Naive B cell (primary cell): Measurements from ENCODE around the gene MGAT5B. TPM values are rescaled to one million over a fixed set of nuclear protein-coding genes. Genes with fewer than 3 reads are reported as not detected.

Experiments used
- ATAC-seq, 2 donors: fragments of 150-1000 bp; cut with Tn5 transposase; 2 replicates each; pipeline ENCODE4 v1.10.0; 2021; ENCODE audit warnings: low read depth in 2 of 2, mild to moderate bottlenecking in 2 of 2, moderate library complexity in 2 of 2
- DNase-seq: peaks from one replicate; pipeline ENCODE4 v3.0.0; 2022
- H3K27ac Mint-ChIP-seq, 6 donors: one replicate each; pipeline ENCODE4 v1.8.0; 2020 to 2022; ENCODE audit warnings: mild to moderate bottlenecking in 6 of 6, mixed read lengths in 6 of 6, moderate library complexity in 5 of 6, inconsistent platforms in 2 of 6
- H3K27me3 Mint-ChIP-seq, 3 donors: one replicate each; pipeline ENCODE4 v1.8.0; 2021 to 2022; ENCODE audit warnings: mixed read lengths in 3 of 3, mild to moderate bottlenecking in 1 of 3
- H3K36me3 Mint-ChIP-seq, 2 donors: one replicate each; pipeline ENCODE4 v1.8.0; 2020 to 2022; ENCODE audit warnings: mixed read lengths in 2 of 2, inconsistent platforms in 1 of 2, mild to moderate bottlenecking in 1 of 2
- H3K4me1 Mint-ChIP-seq, 3 donors: one replicate each; pipeline ENCODE4 v1.8.0; 2020 to 2022; ENCODE audit warnings: mixed read lengths in 3 of 3, inconsistent platforms in 1 of 3, mild to moderate bottlenecking in 1 of 3, moderate library complexity in 1 of 3
- H3K4me3 Mint-ChIP-seq, 8 donors: one replicate each; pipeline ENCODE4 v1.8.0; 2020 to 2022; ENCODE audit warnings: mild to moderate bottlenecking in 8 of 8, mixed read lengths in 8 of 8, moderate library complexity in 8 of 8, inconsistent platforms in 2 of 8
- H3K9me3 Mint-ChIP-seq, 7 donors: one replicate each; pipeline ENCODE4 v1.8.0; 2020 to 2022; ENCODE audit warnings: mixed read lengths in 7 of 7, mild to moderate bottlenecking in 5 of 7, inconsistent platforms in 2 of 7, moderate library complexity in 1 of 7
- polyA plus RNA-seq, 6 donors: library from polyadenylated mRNA; unstranded; fragments of 300-500 nt; fragmentation: Illumina TruSeq; gene quantifications; one replicate each; pipeline ENCODE4 v1.2.3, GENCODE V29; 2021; ENCODE audit warnings: low read depth in 6 of 6

MGAT5B gene
- polyA plus RNA-seq, 6 donors from 2014 or later: not detected

DNA sequence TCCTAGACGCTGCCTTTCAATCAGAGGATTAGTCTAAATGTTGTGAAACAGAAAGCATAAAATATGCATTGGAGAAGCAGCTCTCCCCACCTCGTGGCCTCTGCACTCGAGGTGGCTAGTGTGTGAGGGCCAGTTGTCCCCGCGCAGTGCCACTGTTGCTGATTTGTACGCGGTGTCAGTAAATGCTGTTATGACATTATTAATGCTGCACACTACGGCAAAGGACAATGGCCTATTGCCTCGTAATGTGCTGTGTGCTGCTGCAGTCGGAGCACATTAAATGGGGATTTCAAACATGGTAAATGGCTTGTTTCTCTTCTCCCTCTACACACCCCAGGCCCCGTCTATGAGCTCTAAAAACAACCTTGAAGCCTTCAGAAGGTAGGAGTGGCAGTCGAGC, 5.7 kb upstream of the MGAT5B start:
- Mint-ChIP-seq H3K9me3 (peaks cover 0 to 1% (median 0%) of the 10 kb centered on the region in 7 donors), H3K27ac (no peak overlapping the region), H3K4me1 (peaks cover 0 to 4% (median 2%) of the 10 kb centered on the region in 3 donors), H3K4me3 (no peak overlapping the region), H3K27me3 (peaks cover 16 to 24% (median 16%) of the 10 kb centered on the region in 3 donors), H3K36me3 (no peaks in the 10 kb centered on the region)
- DNase-seq (no peak), ATAC-seq (no peak)

DNA sequence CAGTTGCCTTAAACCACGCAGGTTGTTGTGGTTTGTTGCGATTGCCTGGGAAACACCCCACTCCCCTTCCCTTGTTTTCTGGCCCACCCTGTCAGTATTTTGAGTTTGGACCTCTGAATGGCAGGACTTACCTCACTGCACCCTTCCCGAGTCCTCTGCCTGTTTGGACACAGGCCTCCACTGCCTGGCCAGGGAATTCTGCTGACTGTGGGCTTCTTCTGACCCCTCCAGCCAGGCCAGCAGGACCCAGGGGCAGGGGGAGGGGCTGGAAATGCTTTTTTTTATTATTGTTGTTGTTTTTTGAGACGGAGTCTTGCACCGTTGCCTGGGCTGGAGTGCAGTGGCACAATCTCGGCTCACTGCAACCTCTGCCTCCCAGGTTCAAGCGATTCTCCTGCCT, 4.2 kb upstream of the MGAT5B start:
- Mint-ChIP-seq H3K27me3 (peaks cover 21 to 34% (median 23%) of the 10 kb centered on the region in 3 donors), H3K4me3 (no peak overlapping the region), H3K36me3 (no peaks in the 10 kb centered on the region), H3K4me1 (peaks cover 2 to 10% (median 4%) of the 10 kb centered on the region in 3 donors), H3K9me3 (peaks cover 0 to 1% (median 0%) of the 10 kb centered on the region in 7 donors), H3K27ac (no peak overlapping the region)
- no peak for ATAC-seq
- no peak for DNase-seq

DNA sequence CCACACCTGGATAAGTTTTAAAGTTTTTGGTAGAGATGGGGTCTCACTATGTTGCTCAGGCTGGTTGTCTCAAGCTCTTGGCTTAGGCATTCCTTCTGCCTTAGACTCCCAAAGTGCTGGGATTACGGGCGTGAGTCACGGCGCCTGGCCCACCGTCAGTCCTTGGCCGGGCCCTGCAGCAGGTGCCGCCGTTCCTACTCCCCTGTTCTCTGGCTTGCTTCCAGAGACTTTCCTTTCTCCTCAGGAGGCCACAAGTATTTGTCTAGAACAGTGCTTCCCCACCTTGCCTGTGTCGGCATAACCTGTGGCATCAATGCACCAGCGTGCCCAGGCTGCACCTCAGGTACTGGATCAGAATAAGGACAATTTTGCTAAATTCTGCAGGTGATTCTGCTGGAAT, 3.0 kb upstream of the MGAT5B start:
- H3K4me3 Mint-ChIP-seq: no peak overlapping the region
- H3K27ac Mint-ChIP-seq: no peak overlapping the region
- no peaks in the 10 kb centered on the region for H3K36me3 Mint-ChIP-seq

DNA sequence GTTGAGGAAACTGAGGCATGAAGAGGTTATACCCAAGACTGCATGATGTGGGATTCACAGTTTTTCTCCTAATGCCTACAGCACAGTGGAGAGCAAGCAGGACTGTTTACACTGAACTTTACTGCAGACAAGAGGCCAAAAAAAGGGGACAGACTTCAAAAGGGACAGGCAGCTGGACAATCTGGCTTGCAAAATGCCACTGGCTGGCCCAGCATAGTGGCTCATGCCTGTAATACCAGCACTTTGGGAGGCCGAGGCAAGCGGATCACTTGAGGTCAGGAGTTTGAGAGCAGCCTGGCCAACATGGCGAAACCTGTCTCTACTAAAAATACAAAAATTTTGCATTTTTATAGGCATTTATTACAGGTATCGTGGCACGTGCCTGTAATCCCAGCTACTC, 2.0 kb upstream of the MGAT5B start:
- Mint-ChIP-seq H3K27ac (no peak overlapping the region), H3K4me3 (peak overlapping the region in 3 of 8 donors; percentile 21 to 66 (median 32)), H3K4me1 (peaks cover 4 to 12% (median 5%) of the 10 kb centered on the region in 3 donors), H3K9me3 (peaks cover 0 to 1% (median 0%) of the 10 kb centered on the region in 7 donors), H3K27me3 (peaks cover 21 to 46% (median 28%) of the 10 kb centered on the region in 3 donors), H3K36me3 (no peaks in the 10 kb centered on the region)
- ATAC-seq: no peak
- no peak for DNase-seq

More for the DNA sequence above, 3.0 kb upstream of the MGAT5B start:
- Mint-ChIP-seq H3K9me3 (peaks cover 0 to 1% (median 0%) of the 10 kb centered on the region in 7 donors), H3K4me1 (peaks cover 4 to 12% (median 5%) of the 10 kb centered on the region in 3 donors), H3K27me3 (peaks cover 21 to 36% (median 23%) of the 10 kb centered on the region in 3 donors)
- DNase-seq (no peak), ATAC-seq (no peak)

DNA sequence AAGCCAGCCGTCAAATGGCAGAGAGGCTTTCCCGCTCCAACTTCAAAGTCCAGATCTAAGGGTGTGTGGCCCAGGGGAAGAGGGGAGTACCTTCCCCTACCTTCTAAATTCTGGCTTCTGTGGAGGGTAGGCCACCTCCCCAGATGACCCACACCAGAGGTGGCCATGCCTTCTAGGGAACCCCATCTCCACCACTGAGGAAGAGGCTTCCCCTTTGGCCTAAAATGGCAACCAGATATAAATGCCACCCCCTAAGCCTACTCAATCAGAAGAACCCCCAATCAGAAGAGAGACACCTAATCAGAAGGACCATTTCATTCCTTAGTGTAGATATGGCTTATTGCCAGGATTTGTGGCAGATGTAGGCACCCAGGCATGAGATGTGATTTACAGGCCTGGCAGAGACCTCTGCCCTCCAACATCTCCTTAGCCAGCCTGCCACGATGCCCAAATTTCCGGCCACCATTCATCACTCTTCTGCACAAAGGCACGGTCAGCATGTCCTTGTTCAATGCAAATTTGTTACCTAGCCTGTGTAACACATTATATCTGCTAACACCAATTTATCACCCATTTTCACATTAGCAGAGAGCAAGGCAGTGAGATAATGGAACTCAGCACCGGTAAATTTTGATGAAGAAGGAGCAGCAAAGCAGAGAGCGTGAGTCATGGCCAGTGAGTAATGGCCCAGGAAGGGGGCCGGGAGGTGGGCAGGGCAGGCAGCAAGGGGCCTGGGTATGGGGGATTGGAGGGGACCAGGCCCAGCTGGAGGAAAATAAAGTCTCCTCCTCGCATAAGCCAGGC, 1.2 kb upstream of the MGAT5B start:
- Mint-ChIP-seq H3K27me3 (peaks cover 17 to 48% (median 33%) of the 10 kb centered on the region in 3 donors), H3K9me3 (peaks cover 0 to 1% (median 0%) of the 10 kb centered on the region in 7 donors), H3K36me3 (no peaks in the 10 kb centered on the region), H3K27ac (peak overlapping the region in 1 of 6 donors; percentile 2), H3K4me1 (peaks cover 4 to 12% (median 5%) of the 10 kb centered on the region in 3 donors), H3K4me3 (peak overlapping the region in 7 of 8 donors; percentile 15 to 88 (median 77))
- no peak for ATAC-seq
- DNase-seq: no peak

DNA sequence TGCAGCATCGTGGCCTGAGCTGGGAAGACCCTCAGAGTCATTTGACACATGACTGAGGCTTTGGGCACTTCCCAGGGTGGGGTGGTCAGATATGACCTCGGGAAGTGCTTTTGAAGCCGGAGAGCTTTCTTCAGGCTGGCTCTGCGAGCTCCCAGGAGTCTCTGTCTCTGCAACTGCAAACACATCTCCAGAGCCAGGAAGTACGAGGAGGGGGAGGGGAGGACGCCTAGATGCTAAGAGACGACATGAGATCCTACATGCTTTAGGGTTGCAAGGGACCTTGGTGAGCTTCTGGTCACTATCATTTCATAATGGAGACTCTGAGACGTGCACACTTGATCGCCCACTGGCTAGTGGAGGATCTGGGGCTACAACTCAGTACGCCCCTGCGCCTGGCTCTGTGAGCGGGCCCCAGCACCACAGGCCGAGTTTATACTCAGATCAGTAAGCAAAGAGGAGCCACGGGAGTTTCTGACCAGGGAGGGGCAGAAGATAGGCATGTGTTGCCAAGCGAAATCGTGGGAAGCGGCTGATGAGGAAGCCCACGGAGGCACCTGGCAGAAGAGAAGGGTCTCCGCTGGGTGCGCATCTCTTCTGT, 527 bp upstream of the MGAT5B start:
- DNase-seq (no peak), ATAC-seq (no peak)
- H3K4me1 Mint-ChIP-seq: peaks cover 4 to 12% (median 5%) of the 10 kb centered on the region in 3 donors
- H3K4me3 Mint-ChIP-seq: peak overlapping the region; percentile 33 to 91 (median 82)
- peaks cover 0 to 1% (median 0%) of the 10 kb centered on the region in 7 donors for H3K9me3 Mint-ChIP-seq
- peak overlapping the region in 2 of 6 donors; percentile 85 to 92 for H3K27ac Mint-ChIP-seq
- no peaks in the 10 kb centered on the region for H3K36me3 Mint-ChIP-seq
- peaks cover 17 to 54% (median 33%) of the 10 kb centered on the region in 3 donors for H3K27me3 Mint-ChIP-seq

DNA sequence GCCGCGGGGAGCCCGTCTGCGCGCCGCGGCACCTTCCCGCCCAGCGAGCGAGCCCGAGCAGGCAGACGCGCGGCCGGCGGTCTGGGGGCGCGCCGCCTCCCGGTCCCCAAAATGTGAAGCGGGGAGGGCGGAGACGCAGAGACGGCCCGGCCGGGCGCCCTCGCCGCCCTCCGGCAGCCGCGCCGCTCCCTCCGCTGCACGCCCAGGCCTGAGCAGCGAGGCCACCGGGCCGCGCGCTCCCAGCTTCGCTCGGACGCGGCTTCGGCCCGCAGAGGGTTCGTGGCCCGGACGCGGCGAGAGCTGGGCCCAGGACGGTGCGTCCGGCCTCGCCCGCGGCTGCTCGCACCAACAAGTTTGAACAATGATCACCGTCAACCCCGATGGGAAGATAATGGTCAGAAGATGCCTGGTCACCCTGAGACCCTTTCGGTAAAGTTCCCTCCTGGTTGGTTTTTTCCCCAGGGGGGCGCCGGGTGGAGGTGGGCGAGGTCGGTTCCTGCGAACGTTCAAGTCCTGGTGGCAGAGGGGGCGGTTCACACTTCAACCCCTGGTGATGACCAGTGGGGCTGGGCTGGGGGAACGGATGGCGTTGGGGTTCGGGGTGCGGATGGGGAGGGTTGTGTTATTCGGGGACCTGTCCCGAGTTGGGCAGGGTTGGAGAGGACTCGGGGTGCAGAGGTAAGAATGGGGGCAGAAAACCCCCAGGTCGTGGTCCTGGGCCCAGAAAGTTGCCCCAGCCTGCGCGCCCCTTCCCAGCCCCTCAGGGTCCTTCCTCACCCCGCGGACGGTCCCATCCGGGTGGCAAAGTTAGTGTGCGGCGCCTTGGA, 678 bp downstream of the MGAT5B start:
- DNase-seq (no peak), ATAC-seq (peak; percentile 29 to 34)
- Mint-ChIP-seq H3K4me1 (peaks cover 4 to 12% (median 5%) of the 10 kb centered on the region in 3 donors), H3K27me3 (peaks cover 17 to 59% (median 43%) of the 10 kb centered on the region in 3 donors), H3K4me3 (peak overlapping the region in 7 of 8 donors; percentile 35 to 83 (median 66)), H3K9me3 (peaks cover 0 to 1% (median 0%) of the 10 kb centered on the region in 7 donors), H3K27ac (peak overlapping the region in 4 of 6 donors; percentile 32 to 60 (median 48)), H3K36me3 (no peaks in the 10 kb centered on the region)

DNA sequence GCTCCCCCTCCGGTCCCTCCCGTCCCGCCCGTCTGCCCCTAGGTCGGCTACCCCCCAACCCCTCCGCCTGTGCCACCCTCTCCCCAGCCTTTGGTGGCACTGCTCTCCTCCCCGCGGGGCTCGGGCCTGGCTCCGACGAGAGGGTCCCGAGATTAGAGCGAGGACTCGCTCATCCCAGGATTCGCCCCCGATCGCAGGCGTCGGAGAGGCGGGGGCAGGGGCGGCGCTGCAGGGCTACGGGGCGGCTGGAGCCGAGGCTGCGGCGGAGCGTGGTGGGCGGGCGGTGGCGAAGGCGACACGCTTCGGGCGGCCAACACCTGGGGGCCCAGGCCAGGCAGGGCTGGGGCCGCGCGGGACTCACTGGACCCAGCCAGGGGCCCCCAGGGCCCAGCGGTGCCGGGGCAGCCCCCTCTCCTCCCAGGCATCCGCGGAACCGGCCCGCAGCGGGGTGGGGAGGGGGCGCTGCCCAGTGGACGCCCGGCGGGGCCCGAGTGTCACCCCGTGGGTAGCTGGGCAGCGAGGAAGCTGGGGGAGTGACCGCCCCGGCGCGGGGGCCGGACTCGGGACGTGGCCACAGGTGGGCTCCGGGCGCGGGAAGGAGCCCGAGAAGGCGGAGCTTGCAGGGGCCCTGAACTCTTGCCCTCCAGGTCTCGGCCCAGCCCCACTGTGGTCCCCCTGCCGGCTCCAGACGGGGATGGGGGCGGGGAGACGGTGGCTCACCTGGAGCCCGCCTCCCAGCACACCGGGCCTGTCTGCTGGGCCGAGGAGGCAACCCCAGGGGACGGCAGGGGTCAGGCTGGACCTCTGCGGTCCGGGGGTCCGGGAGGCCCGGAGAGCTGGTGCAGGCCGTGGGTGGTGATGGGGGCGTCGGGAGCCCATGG, 1.5 kb downstream of the MGAT5B start:
- H3K36me3 Mint-ChIP-seq: no peaks in the 10 kb centered on the region
- peaks cover 0 to 6% (median 3%) of the 10 kb centered on the region in 7 donors for H3K9me3 Mint-ChIP-seq
- H3K4me3 Mint-ChIP-seq: peak overlapping the region in 1 of 8 donors; percentile 50
- no peak for ATAC-seq
- no peak overlapping the region for H3K27ac Mint-ChIP-seq
- DNase-seq: no peak
- H3K27me3 Mint-ChIP-seq: peaks cover 17 to 65% (median 43%) of the 10 kb centered on the region in 3 donors
- H3K4me1 Mint-ChIP-seq: peaks cover 4 to 12% (median 5%) of the 10 kb centered on the region in 3 donors

DNA sequence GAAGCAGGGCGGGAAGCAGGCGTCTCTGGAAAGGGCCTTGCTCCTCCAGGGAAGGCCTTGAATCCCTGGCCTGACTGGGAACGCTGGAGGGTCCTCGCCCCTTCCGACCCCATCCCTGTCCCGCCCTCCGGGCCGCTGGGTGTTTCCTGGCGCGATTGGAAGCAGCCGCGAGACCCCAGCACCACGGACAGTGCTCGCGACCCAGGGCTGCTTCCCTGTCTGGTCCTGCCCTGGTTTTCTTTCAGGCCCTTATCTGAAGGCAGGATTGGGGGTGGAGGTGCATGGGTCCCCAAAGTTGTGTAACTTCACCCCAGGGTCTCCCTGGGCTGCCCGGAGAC, 2.1 kb downstream of the MGAT5B start:
- Mint-ChIP-seq H3K4me1 (peaks cover 4 to 12% (median 5%) of the 10 kb centered on the region in 3 donors), H3K9me3 (peaks cover 0 to 9% (median 8%) of the 10 kb centered on the region in 7 donors), H3K4me3 (peak overlapping the region in 2 of 8 donors; percentile 15 to 28), H3K36me3 (peaks cover 2 to 3% of the 10 kb centered on the region in 2 donors), H3K27ac (no peak overlapping the region), H3K27me3 (peaks cover 17 to 63% (median 43%) of the 10 kb centered on the region in 3 donors)
- DNase-seq (no peak), ATAC-seq (no peak)

DNA sequence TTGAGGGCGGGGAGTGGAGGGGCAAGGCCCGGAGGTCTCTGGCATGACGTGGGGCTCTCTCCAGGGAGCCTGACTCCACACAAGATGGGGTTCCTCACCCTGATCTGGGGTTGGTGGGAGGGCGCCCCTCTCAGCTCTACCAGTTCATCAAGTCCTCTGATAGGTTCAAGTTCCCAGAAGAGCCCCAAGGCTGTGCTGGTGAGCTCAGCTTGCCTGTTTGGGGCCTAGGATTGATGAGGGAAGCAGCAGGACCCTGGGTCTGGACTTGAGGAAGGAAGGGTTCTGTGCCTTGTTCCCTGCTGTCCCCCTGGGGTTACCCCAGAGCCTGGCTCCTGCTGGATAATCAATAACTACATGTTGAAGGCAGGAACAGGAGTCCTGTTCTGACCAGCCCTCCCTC, 3.5 kb downstream of the MGAT5B start:
- DNase-seq: no peak
- peaks cover 4 to 12% (median 5%) of the 10 kb centered on the region in 3 donors for H3K4me1 Mint-ChIP-seq
- peak overlapping the region in 3 of 8 donors; percentile 21 to 60 (median 54) for H3K4me3 Mint-ChIP-seq
- no peak for ATAC-seq
- peaks cover 0 to 19% (median 14%) of the 10 kb centered on the region in 7 donors for H3K9me3 Mint-ChIP-seq
- peaks cover 12 to 59% (median 34%) of the 10 kb centered on the region in 3 donors for H3K27me3 Mint-ChIP-seq
- H3K27ac Mint-ChIP-seq: no peak overlapping the region
- peaks cover 7 to 8% of the 10 kb centered on the region in 2 donors for H3K36me3 Mint-ChIP-seq

DNA sequence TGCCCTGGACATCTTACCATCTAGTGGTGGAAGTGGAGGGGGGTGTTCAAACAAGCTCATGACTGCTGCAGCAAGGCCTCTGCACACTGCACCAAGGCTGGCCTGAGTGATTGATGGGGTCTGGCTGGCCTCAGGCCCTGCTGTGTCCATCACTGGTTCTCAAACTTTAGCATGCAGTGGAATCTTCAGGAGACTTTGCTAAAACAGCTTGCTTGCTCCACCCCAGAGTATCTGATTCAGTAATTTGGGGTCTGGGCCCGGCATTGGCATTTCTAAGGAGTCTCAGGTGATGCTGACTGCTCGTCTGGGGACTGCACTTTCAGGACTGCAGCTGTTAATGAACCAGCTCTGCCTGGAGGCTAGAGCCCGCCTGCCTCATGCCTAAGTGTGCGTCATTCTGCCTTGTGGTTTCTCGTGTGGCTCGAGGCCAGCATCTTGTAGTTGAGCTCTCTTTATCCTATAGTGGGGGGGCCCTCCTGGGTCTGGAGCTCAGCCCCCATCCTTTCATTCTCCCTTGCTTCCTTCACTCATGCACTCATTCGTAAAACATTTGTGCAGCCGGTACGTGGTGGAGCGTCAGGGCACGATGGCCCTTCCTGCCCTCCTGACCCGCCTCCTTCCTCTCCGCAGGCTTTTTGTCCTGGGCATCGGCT, 4.1 kb downstream of the MGAT5B start:
- Mint-ChIP-seq H3K27me3 (peaks cover 6 to 52% (median 28%) of the 10 kb centered on the region in 3 donors), H3K4me1 (peaks cover 4 to 12% (median 5%) of the 10 kb centered on the region in 3 donors), H3K9me3 (peaks cover 0 to 19% (median 14%) of the 10 kb centered on the region in 7 donors), H3K27ac (no peak overlapping the region), H3K4me3 (peak overlapping the region in 1 of 8 donors; percentile 67), H3K36me3 (peaks cover 7 to 8% of the 10 kb centered on the region in 2 donors)
- ATAC-seq (peak in 1 of 2 donors; percentile 13), DNase-seq (no peak)

DNA sequence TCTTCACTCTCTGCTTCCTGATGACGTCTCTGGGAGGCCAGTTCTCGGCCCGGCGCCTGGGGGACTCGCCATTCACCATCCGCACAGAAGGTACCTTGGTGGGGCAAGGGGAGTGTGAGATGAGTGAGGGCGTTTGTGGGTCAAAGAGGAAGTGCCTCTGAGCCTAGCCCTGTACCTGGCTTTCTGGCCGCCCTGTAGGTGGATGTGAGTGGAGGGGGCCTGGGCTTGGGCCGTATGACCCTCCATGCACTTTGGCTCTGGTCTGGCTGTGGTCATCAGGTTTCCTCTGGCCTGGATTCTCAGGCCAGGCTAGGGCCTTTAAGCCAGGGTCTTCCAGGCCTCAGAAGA, 4.6 kb downstream of the MGAT5B start:
- peaks cover 0 to 19% (median 14%) of the 10 kb centered on the region in 7 donors for H3K9me3 Mint-ChIP-seq
- H3K4me1 Mint-ChIP-seq: peaks cover 1 to 7% (median 4%) of the 10 kb centered on the region in 3 donors
- H3K27ac Mint-ChIP-seq: no peak overlapping the region
- no peak overlapping the region for H3K4me3 Mint-ChIP-seq
- DNase-seq (no peak), ATAC-seq (no peak)
- H3K27me3 Mint-ChIP-seq: peaks cover under 1 to 47% (median 27%) of the 10 kb centered on the region in 3 donors
- H3K36me3 Mint-ChIP-seq: peaks cover 7 to 8% of the 10 kb centered on the region in 2 donors
